Testis (tissue), 2 donors: ENCODE results near the gene ZPBP2.

Experiments used
- POLR2A ChIP-seq: fragments of 450-650 bp; IDR thresholded peaks from one replicate; pipeline ENCODE4 v1.6.1; 2017; ENCODE audit warnings: antibody characterized with exemption, mild to moderate bottlenecking, moderate library complexity
- TF ChIP-seq, protein P1 (sequence below), 3 experiments: fragments of 450-650 bp in 2 of 3; fragments of 200-600 bp in 1 of 3; sonication (generic) in 1 of 3; IDR thresholded peaks; one replicate each; pipeline ENCODE4 v1.5.1; 2016 to 2019; ENCODE audit warnings: antibody characterized with exemption in 3 of 3, mild to moderate bottlenecking in 2 of 3, moderate library complexity in 1 of 3

- TF ChIP-seq, protein P1, sequence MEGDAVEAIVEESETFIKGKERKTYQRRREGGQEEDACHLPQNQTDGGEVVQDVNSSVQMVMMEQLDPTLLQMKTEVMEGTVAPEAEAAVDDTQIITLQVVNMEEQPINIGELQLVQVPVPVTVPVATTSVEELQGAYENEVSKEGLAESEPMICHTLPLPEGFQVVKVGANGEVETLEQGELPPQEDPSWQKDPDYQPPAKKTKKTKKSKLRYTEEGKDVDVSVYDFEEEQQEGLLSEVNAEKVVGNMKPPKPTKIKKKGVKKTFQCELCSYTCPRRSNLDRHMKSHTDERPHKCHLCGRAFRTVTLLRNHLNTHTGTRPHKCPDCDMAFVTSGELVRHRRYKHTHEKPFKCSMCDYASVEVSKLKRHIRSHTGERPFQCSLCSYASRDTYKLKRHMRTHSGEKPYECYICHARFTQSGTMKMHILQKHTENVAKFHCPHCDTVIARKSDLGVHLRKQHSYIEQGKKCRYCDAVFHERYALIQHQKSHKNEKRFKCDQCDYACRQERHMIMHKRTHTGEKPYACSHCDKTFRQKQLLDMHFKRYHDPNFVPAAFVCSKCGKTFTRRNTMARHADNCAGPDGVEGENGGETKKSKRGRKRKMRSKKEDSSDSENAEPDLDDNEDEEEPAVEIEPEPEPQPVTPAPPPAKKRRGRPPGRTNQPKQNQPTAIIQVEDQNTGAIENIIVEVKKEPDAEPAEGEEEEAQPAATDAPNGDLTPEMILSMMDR (IDR thresholded peaks at IDR 0.05) = no peak
- TF ChIP-seq POLR2A = no peak
Observed at GRCh38 chr17:39871801-39872200, 3.8 kb downstream of the ZPBP2 start.
